ENCODE measurements around the gene PHF12. TPM values are rescaled to one million over a fixed set of nuclear protein-coding genes. Genes with fewer than 3 reads are reported as not detected.

Gene PHF12
- total and polyA plus RNA-seq, 2 of the 8 experiments (the other 6 are each of a cell fraction or from before 2014, with no cell fraction given) = 38.8 to 65.7 TPM

DNA sequence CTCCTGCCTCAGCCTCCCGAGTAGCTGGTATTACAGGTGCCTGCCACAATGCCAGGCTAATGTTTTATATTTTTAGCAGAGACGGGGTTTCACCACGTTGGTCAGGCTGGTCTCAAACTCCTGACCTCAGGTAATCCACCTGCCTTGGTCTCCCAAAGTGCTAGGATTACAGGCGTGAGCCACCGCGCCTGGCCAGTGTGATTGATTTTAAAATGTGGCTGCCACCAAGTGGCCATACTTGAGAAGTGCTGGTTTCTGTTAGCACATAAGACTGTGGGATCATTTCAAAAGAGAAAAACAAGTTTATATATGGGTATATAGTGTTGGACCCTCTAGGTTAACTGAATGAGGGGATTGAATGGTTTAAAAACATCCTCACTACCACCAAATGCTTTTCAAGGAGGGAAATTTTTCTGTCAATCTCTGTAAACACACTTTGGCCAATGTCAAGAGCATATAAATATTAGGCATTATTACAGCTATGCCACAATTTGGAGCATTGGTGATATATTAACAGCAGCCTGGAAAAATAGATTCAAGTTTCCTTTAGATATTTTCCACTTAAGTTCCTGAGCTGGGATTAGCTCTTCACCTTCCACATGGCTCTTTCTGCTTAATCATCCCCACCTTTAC lies 34.9 kb downstream of the PHF12 start:
- Histone ChIP-seq H2BK20ac (ENCODE audit: low read length) (no peak overlapping the region), H2AK5ac (ENCODE audit: low read depth, low read length) (no peak overlapping the region), H4K8ac (ENCODE audit: extremely low read depth, insufficient read depth, low read length) (no peak overlapping the region), H3K4me3 (ENCODE audit: extremely low read depth in 1 of 4, insufficient read depth in 2 of 4, low read depth in 3 of 4, low read length in 4 of 4) (no peak overlapping the region), H2BK12ac (ENCODE audit: low read depth, low read length) (no peak overlapping the region), H3K27ac (ENCODE audit: low read depth, low read length) (no peak overlapping the region), H3K4ac (replicated peaks; ENCODE audit: insufficient read length, low read depth, low read length) (no peak overlapping the region), H3K4me1 (replicated peaks in 1 of 4; ENCODE audit: control insufficient read depth in 3 of 4, insufficient read depth in 4 of 4, low read length in 3 of 4) (no peaks in the 10 kb centered on the region; a peak in 2 of 7 replicates), H3K18ac (ENCODE audit: extremely low read depth, low read length) (no peak overlapping the region), H3K4me2 (ENCODE audit: insufficient read depth in 1 of 2, low read depth in 2 of 2, low read length in 2 of 2) (no peak overlapping the region), H3K23ac (ENCODE audit: insufficient read length) (no peak overlapping the region), H3K79me2 (ENCODE audit: control insufficient read depth in 1 of 2, insufficient read depth in 2 of 2, low read length in 2 of 2) (0 out of 4 replicates have a peak, but pooled peaks cover 0 to 2% of the 10 kb centered on the region in 2 experiments), H2BK120ac (replicated peaks; ENCODE audit: low read depth, low read length) (no peak overlapping the region), H3K14ac (ENCODE audit: insufficient read length) (no peak overlapping the region), H2BK15ac (ENCODE audit: low read length) (no peak overlapping the region), H3K9me3 (ENCODE audit: insufficient read depth in 2 of 2, low read depth in 1 of 2, low read length in 1 of 2) (no peaks in the 10 kb centered on the region), H4K20me1 (replicated peaks in 1 of 2; ENCODE audit: control insufficient read depth in 1 of 2, insufficient read depth in 2 of 2, low read length in 2 of 2) (peaks cover 5 to 16% of the 10 kb centered on the region in 2 experiments), H3K36me3 (ENCODE audit: control insufficient read depth in 2 of 4, insufficient read depth in 4 of 4, low read length in 3 of 4) (peaks cover 49 to 87% (median 84%) of the 10 kb centered on the region in 4 experiments), H2BK5ac (ENCODE audit: low read depth, low read length) (no peak overlapping the region), H2AFZ (ENCODE audit: low read length) (no peak overlapping the region), H3K27me3 (replicated peaks in 1 of 4; ENCODE audit: control insufficient read depth in 3 of 4, extremely low read depth in 1 of 4, insufficient read depth in 3 of 4, low read length in 3 of 4) (no peaks in the 10 kb centered on the region), H4K91ac (replicated peaks; ENCODE audit: insufficient read length, low read length) (no peak overlapping the region), H3K23me2 (ENCODE audit: low read depth, low read length) (no peaks in the 10 kb centered on the region), H3K79me1 (ENCODE audit: low read depth, low read length) (peaks cover 3% of the 10 kb centered on the region; the same call in 1 of the 2 replicates), H3K56ac (replicated peaks; ENCODE audit: insufficient read length, low read depth, low read length) (no peak overlapping the region), H4K5ac (ENCODE audit: insufficient read length, low read depth, low read length) (no peak overlapping the region), H3K9ac (replicated peaks in 1 of 4; ENCODE audit: extremely low read depth in 1 of 4, low read depth in 3 of 4, low read length in 3 of 4) (no peak overlapping the region)
- ChIA-PET POLR2A (ENCODE audit: partially characterized antibody) (interaction anchor here (1.0 to 2.4 kb wide), 6 partner anchors 9 to 196 kb away, joined by 3 to 7 read pairs (median 5); partner anchors contain the start of gene RPL23A), CTCF (ENCODE audit: partially characterized antibody) (interaction anchor here (0.5 to 16.4 kb wide), 21 partner anchors 7 to 214 kb away, joined by 3 to 123 read pairs (median 4); partner anchors contain the start of genes DHRS13 and TLCD1)
- DNase-seq (ENCODE audit: low read depth in 1 of 2, low spot score in 2 of 2) = no peak
- 77% methylated on average over 6 of the region's 6 CpGs; no CpG with 5 or more reads in 1 of the 2 experiments for WGBS, 2 experiments (ENCODE audit: extremely low coverage in 1 of 2, insufficient coverage in 1 of 2, insufficient read length in 1 of 2, insufficient replicate concordance in 2 of 2, low coverage in 1 of 2, low lambda C conversion rate in 2 of 2, missing lambda C conversion rate in 1 of 2)
- FAIRE-seq = no peak
- TF ChIP-seq, protein P1, sequence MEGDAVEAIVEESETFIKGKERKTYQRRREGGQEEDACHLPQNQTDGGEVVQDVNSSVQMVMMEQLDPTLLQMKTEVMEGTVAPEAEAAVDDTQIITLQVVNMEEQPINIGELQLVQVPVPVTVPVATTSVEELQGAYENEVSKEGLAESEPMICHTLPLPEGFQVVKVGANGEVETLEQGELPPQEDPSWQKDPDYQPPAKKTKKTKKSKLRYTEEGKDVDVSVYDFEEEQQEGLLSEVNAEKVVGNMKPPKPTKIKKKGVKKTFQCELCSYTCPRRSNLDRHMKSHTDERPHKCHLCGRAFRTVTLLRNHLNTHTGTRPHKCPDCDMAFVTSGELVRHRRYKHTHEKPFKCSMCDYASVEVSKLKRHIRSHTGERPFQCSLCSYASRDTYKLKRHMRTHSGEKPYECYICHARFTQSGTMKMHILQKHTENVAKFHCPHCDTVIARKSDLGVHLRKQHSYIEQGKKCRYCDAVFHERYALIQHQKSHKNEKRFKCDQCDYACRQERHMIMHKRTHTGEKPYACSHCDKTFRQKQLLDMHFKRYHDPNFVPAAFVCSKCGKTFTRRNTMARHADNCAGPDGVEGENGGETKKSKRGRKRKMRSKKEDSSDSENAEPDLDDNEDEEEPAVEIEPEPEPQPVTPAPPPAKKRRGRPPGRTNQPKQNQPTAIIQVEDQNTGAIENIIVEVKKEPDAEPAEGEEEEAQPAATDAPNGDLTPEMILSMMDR (IDR thresholded peaks at IDR 0.05; ENCODE audit: control extremely low read depth in 1 of 3, insufficient read depth in 1 of 3, low read depth in 1 of 3, low read length in 3 of 3) = peak; percentile 30 to 61 (median 47)
- TF ChIP-seq RAD21 (IDR thresholded peaks at IDR 0.05 in 1 of 2, conservative IDR thresholded peaks at IDR 0.05 in 1 of 2; ENCODE audit: low read depth in 2 of 2, low read length in 2 of 2) = peak; percentile 33 to 51; a peak in 3 of 4 replicates
- TF ChIP-seq KDM5A (IDR thresholded peaks at IDR 0.05; ENCODE audit: low read length) = no peak
- TF ChIP-seq SP4 (IDR thresholded peaks at IDR 0.05; ENCODE audit: low read length) = no peak
- no peak for TF ChIP-seq ASH2L (IDR thresholded peaks at IDR 0.05; ENCODE audit: low read length)
- TF ChIP-seq GTF2F1 (IDR thresholded peaks at IDR 0.05; ENCODE audit: borderline replicate concordance, low read depth, low read length) = no peak
